HG03280 (cell line): ENCODE data around the gene SH2B2.

ENCODE experiments used
- ATAC-seq: cut with Tn5 transposase; IDR thresholded peaks from one replicate; pipeline ENCODE4 v1.9.1; 2021; ENCODE audit warnings: mild to moderate bottlenecking, moderate library complexity; ENCODE audit not compliant: unreplicated experiment

Gene SH2B2

DNA sequence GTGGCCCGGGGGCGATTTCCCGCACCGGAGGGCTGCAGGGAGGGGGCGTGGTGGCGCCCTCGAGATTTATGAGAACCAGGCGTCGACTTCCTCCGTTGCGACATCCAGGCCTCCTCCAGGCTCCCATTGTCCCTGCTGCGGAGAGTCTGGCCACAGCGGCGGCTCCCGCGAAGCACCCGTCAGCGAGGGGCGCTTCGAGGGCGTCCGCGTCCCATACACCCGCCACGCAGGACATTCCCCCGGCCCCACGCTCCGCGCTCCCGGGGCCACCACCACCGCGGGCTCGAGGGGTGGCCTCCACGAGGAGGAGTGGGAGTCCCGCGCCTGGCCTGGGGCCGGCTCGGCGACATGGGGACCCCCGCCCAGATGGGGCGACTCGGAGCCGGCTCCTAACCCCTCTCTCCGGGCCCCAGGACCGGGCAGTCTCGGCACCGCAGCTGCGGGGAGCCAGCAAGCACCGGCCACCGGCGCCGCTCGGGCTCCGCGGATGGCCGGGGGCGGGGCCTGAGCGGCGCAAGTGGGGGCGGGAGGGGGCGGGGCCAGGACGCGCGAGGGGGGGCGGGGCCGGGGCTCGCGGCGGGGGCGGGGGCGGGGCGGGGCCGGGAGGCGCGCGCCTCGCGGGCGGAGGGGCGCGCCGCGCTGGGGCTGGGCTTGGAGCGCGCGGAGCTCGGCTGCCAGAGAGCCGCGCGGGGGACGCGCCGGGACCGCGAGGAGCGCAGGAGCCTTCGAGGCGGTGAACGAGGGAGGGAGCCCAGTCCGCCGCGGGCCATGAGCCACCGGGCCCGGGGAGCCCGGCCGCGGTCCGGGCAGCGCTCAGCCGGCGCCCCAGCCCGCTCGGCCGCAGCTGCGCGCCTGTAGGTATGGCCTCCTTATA is at the start of gene SH2B2:
SH2B2 (plus strand) TSS at position 632 of the 874 bp plus-strand sequence. CDS start 13,683 bp downstream, outside the sequence.
- peak; percentile 40 for ATAC-seq

DNA sequence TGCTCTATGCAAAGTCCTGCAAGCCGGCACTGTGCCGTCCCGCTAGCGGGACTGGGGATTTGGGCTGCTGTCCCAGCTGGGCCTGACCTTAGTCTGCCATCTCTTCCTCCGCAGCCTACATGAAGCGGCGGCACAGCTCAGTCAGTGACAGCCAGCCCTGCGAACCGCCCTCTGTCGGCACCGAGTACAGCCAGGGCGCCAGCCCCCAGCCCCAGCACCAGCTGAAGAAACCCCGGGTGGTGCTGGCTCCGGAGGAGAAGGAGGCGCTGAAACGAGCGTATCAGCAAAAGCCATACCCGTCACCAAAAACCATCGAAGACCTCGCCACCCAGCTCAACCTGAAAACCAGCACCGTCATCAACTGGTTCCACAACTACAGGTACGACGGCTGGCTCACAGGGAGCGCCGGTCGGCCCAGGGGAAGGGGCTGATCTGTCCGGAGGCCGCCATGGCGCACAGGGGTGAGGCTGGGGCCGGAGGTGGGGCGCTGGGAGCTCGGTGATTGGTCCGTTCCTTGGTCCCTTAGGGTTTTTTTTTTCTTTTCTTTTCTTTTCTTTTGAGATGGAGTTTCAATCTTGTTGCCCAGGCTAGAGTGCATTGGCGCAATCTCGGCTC is 47.4 kb upstream of the SH2B2 start:
- ATAC-seq = no peak

GRCh38 chr7:102241431-102241830 is 45.2 kb upstream of the SH2B2 start:
- ATAC-seq = no peak

- ATAC-seq = no peak
Observed at GRCh38 chr7:102244601-102245000, 42.1 kb upstream of the SH2B2 start.

GRCh38 chr7:102248081-102248455 is 38.6 kb upstream of the SH2B2 start:
- ATAC-seq = no peak

- no peak for ATAC-seq
Observed at GRCh38 chr7:102248456-102249395, 37.9 kb upstream of the SH2B2 start.

GRCh38 chr7:102251531-102252365 is 34.9 kb upstream of the SH2B2 start:
- ATAC-seq = no peak

DNA sequence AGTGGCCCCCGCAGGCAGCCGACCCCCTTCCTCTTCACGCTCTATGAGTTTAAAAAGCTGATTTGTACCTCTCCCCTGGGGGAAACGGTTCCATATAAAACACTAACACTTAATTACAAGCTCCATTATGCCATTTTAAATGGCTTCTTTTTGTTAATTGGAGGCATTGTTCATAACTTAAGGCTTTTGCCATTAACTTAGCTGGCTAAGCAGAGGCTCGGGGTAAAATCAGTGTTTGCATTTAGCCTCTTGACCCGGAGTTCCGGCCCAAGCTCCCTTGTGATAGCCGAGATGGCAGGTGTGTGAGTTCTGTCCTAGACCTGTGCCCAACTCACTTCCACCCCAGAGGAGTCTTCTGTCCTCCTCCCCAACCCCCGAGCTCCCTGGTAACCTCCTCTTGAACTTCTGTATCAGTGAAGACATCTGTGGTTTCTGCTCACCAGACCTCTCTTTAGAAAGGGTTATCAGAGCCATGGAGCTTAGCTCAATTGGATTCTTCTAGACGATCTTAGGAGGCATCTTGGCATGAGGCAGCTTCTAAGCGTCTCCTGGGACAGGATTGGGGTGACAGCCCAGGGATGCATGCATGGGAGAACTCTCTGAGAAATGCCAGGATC is 34.2 kb upstream of the SH2B2 start:
- ATAC-seq = no peak

DNA sequence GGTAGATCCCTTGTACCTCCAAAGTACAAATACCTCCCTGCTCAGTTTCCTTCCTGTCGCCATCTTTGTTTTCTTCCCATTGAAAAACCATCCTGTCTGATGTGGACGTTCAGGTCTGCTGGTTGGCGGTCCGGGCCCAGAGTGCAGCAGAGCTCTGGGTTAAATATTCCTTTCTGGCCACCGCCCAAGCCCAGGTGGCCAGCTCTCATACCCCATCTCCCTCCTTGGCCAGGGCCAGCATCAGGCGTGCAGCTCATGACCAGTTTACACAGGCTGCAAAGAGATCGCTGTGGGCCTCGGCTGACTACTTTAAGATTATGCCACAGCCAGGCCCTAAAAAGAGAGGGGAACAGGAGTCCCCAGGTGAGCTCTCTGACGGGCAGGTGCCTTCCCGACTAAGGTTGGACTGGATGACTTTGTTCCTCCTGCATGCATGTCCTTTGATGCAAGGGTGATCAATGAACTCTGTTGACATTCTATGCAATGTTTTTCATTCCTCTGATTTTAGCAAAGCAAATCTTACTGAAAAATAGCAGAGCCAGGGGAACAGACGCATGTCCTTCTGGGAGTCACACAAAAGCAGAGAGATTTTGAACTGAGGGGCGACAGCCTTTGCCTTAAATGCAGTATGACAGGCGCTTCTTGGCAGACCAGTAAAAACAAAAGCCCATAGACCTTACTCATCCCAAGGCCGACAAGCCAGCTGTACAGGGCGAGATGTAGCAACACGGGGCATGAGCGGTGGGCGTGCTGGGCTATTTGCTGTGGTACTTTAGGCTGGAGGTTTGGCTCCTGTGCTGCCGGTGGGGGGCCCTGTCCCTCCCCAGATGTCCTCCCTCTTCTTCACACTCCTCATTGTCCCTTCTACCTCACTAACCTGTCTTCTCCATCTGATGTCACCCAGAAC is 33.3 kb upstream of the SH2B2 start:
- ATAC-seq = no peak

DNA sequence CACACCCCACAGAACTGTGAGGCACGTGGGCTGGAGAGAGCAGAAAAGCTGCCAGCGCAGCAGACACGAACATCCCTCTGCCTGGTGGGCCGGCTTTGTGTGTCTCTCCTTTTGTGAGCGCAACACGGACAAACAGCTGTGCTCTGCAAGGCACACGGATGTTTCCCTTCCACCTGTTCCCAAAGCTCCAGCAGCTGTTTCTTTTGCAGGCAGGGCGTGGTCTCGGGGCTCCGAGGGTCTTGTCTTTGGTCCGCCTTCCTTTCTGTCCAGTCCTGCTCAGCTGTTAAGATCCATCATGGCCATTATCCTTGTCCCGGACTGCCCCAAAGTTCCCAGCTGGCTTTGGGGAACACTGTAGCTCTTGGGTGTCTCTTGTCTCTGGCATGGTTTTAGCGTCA is 32.7 kb upstream of the SH2B2 start:
- ATAC-seq = no peak

DNA sequence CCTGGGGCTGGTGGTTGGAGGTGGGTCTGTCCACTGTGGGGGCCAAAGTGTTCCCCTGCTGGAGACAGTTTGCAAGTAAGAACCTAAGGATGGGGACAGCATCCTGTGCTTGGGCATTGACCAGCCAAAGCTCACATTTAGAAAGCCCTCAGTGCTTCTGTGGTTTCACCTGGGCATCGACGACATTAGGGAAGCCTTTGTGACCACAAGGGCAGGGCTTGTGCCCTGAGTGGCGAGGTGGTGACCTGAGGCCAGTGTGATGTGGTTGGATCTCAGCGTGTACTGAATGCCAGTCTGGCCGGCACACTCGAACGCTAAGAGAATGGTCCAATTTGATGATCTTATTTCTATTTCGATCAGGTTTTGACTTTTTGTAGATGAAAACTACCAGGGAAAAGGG is 32.1 kb upstream of the SH2B2 start:
- ATAC-seq = no peak

- no peak for ATAC-seq
Observed at GRCh38 chr7:102255501-102255900, 31.2 kb upstream of the SH2B2 start.

DNA sequence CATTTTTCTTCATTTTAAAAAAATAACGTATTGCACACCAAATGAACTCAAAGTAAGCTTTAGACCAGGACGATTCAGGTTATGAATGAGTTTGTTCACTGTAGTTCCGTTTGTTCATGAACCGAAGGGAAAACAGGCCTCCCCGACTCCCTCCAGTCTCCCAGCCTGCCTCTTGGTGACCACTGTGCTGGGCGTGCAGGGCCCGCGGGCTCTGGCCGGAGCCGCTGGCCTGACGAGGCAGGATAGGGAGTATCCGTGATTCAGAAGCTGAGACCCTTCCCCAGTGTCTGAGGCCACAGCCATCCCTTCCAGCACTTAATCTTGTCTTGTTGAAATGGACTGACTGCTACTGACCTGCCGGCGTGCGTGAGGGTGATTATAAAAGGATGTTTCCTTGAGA is 30.8 kb upstream of the SH2B2 start:
- ATAC-seq = no peak

- no peak for ATAC-seq
Observed at GRCh38 chr7:102258073-102258748, 28.5 kb upstream of the SH2B2 start.

- no peak for ATAC-seq
Observed at GRCh38 chr7:102258749-102259107, 27.9 kb upstream of the SH2B2 start.

- ATAC-seq = no peak
Observed at GRCh38 chr7:102260856-102261255, 25.8 kb upstream of the SH2B2 start.

- no peak for ATAC-seq
Observed at GRCh38 chr7:102261451-102261850, 25.2 kb upstream of the SH2B2 start.

- no peak for ATAC-seq
Observed at GRCh38 chr7:102262546-102262945, 24.1 kb upstream of the SH2B2 start.
